Measurements from ENCODE around the gene ZP4. TPM values are rescaled to one million over a fixed set of nuclear protein-coding genes. Genes with fewer than 3 reads are reported as not detected.

Gene ZP4
- total RNA-seq, 1 experiment from 2014 or later = not detected

DNA sequence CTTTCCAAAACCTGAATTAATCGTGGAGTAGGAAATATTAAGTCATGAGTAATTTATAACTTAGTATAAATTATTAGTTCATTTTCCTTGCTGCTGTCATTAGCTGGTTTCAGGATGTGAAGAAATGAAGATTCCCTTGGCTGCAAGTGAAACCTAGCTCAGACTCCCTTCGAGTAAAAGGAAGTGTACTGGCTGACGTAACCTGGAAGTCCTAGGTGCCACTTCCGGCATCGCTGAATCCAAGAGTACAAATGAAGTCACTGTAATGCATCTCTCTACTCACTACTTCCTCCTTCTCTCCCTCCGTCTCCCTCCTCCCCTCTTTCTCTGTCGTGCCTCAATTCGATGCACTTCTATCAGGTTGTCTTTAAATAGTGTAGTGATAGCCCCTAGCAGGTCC lies 28.8 kb downstream of the ZP4 start:
- intact Hi-C loops (cut with micrococcal nuclease) = loop anchor here (5.0 kb wide), 1 partner anchor 1090 kb away; no protein-coding TSS in a partner anchor
- no peak for ATAC-seq

GRCh38 chr1:237858992-237859391 lies 31.7 kb downstream of the ZP4 start:
- BruUV-seq (replicated peaks) = no TSS peak
- no peaks in the 10 kb centered on the region for H4K20me1 ChIP-seq (ENCODE audit: low read length)
- no peaks in the 10 kb centered on the region for H3K9me2 ChIP-seq (replicated peaks; ENCODE audit: low read length)
- H3K79me2 ChIP-seq (ENCODE audit: low read length) = no peaks in the 10 kb centered on the region
- no peak overlapping the region for H3K4me2 ChIP-seq (ENCODE audit: low read length)
- intact Hi-C loops (cut with micrococcal nuclease) = no loop called here
- no peak overlapping the region for H2AFZ ChIP-seq (ENCODE audit: low read length)
- H3K4me3 ChIP-seq (ENCODE audit: low read length) = no peak overlapping the region
- no peaks in the 10 kb centered on the region for H3K4me1 ChIP-seq (ENCODE audit: insufficient read depth, low read length)
- no peaks in the 10 kb centered on the region for H3K36me3 ChIP-seq (ENCODE audit: low read depth, low read length)
- no peaks in the 10 kb centered on the region for H3F3A ChIP-seq (ENCODE audit: low read length, unreplicated experiment)
- ATAC-seq (no peak), DNase-seq (no peak)
- no peak for TF ChIP-seq EZH2 (IDR thresholded peaks at IDR 0.05; ENCODE audit: low read length, unreplicated experiment)
- no peak for TF ChIP-seq CTCF (conservative IDR thresholded peaks at IDR 0.05; ENCODE audit: low read depth, low read length)
- TF ChIP-seq EZH2phosphoT487 (IDR thresholded peaks at IDR 0.05; ENCODE audit: borderline replicate concordance, low read length) = no peak
- no peak overlapping the region for H3K9ac ChIP-seq (ENCODE audit: low read length)
- POLR2A ChIA-PET (ENCODE audit: unreplicated experiment) = no interaction called here
- CTCF ChIA-PET = no interaction called here
- no peaks in the 10 kb centered on the region for H3K9me3 ChIP-seq (ENCODE audit: low read length)
- H3K27me3 ChIP-seq (ENCODE audit: low read length) = no peaks in the 10 kb centered on the region
- H3K27ac ChIP-seq (ENCODE audit: low read length) = no peak overlapping the region

More for the DNA sequence above, 28.8 kb downstream of the ZP4 start:
- Histone ChIP-seq H3K36me3 (ENCODE audit: low read depth, low read length) (no peaks in the 10 kb centered on the region), H2AFZ (ENCODE audit: low read length) (no peak overlapping the region), H3K4me2 (ENCODE audit: low read length) (no peak overlapping the region), H3K27me3 (ENCODE audit: low read length) (no peaks in the 10 kb centered on the region), H3K27ac (ENCODE audit: low read length) (no peak overlapping the region), H3K9me3 (ENCODE audit: low read length) (no peaks in the 10 kb centered on the region), H3K9me2 (replicated peaks; ENCODE audit: low read length) (no peaks in the 10 kb centered on the region), H3F3A (ENCODE audit: low read length, unreplicated experiment) (no peaks in the 10 kb centered on the region), H3K4me1 (ENCODE audit: insufficient read depth, low read length) (0 out of 2 replicates have a peak, but pooled peaks cover 3% of the 10 kb centered on the region), H3K79me2 (ENCODE audit: low read length) (no peaks in the 10 kb centered on the region), H3K9ac (ENCODE audit: low read length) (no peak overlapping the region), H3K4me3 (ENCODE audit: low read length) (no peak overlapping the region), H4K20me1 (ENCODE audit: low read length) (no peaks in the 10 kb centered on the region)
- ChIA-PET POLR2A (ENCODE audit: unreplicated experiment) (no interaction called here), CTCF (no interaction called here)
- TF ChIP-seq EZH2phosphoT487 (IDR thresholded peaks at IDR 0.05; ENCODE audit: borderline replicate concordance, low read length) (no peak), EZH2 (IDR thresholded peaks at IDR 0.05; ENCODE audit: low read length, unreplicated experiment) (no peak), CTCF (conservative IDR thresholded peaks at IDR 0.05; ENCODE audit: low read depth, low read length) (no peak)
- no peak for DNase-seq
- no TSS peak for BruUV-seq (replicated peaks)

- no peaks in the 10 kb centered on the region for H3K27me3 ChIP-seq (ENCODE audit: low read length)
- POLR2A ChIA-PET (ENCODE audit: unreplicated experiment) = no interaction called here
- no TSS peak for BruUV-seq (replicated peaks)
These were observed 33.3 kb downstream of the ZP4 start for GRCh38 chr1:237857455-237857854.

More at GRCh38 chr1:237857455-237857854, 33.3 kb downstream of the ZP4 start:
- Histone ChIP-seq H3K9me2 (replicated peaks; ENCODE audit: low read length) (no peaks in the 10 kb centered on the region), H4K20me1 (ENCODE audit: low read length) (no peaks in the 10 kb centered on the region), H3K9me3 (ENCODE audit: low read length) (no peaks in the 10 kb centered on the region), H3K4me3 (ENCODE audit: low read length) (no peak overlapping the region), H2AFZ (ENCODE audit: low read length) (no peak overlapping the region), H3K79me2 (ENCODE audit: low read length) (no peaks in the 10 kb centered on the region), H3K27ac (ENCODE audit: low read length) (no peak overlapping the region), H3K4me1 (ENCODE audit: insufficient read depth, low read length) (no peaks in the 10 kb centered on the region), H3K9ac (ENCODE audit: low read length) (no peak overlapping the region), H3K36me3 (ENCODE audit: low read depth, low read length) (no peaks in the 10 kb centered on the region), H3K4me2 (ENCODE audit: low read length) (no peak overlapping the region), H3F3A (ENCODE audit: low read length, unreplicated experiment) (no peaks in the 10 kb centered on the region)
- CTCF ChIA-PET = no interaction called here
- TF ChIP-seq EZH2phosphoT487 (IDR thresholded peaks at IDR 0.05; ENCODE audit: borderline replicate concordance, low read length) (no peak), CTCF (conservative IDR thresholded peaks at IDR 0.05; ENCODE audit: low read depth, low read length) (no peak), EZH2 (IDR thresholded peaks at IDR 0.05; ENCODE audit: low read length, unreplicated experiment) (no peak)
- DNase-seq (no peak), ATAC-seq (no peak)
- intact Hi-C loops (cut with micrococcal nuclease) = no loop called here
